Epithelial cell of esophagus (primary cell): ENCODE data around the gene SFTPB.
A peak's percentile ranks its signal among the peaks of the same experiment; 100 is the strongest.

Experiments used
- DNase-seq: peaks from one replicate; pipeline ENCODE4 v3.0.0; 2010; ENCODE audit warnings: low read depth
- H3K4me3 ChIP-seq: 2 replicates; pipeline ENCODE4 v1.5.1; 2011; ENCODE audit warnings: mild to moderate bottlenecking, low read length, control low read depth
- CTCF ChIP-seq: IDR thresholded peaks from 2 replicates; pipeline ENCODE4 v1.5.1; 2011; ENCODE audit warnings: low read depth, mild to moderate bottlenecking, low read length, control low read depth, inconsistent platforms; ENCODE audit not compliant: insufficient read depth; ENCODE audit errors: missing control alignments

SFTPB gene

GRCh38 chr2:85684380-85684779, 16.4 kb upstream of the SFTPB start:
- no peak for TF ChIP-seq CTCF
- no peak for DNase-seq
- H3K4me3 ChIP-seq: no peak overlapping the region

- DNase-seq: no peak
- H3K4me3 ChIP-seq: no peak overlapping the region
- TF ChIP-seq CTCF: no peak
These were observed 14.4 kb upstream of the SFTPB start for GRCh38 chr2:85682378-85682777.

GRCh38 chr2:85681776-85682175, 13.8 kb upstream of the SFTPB start:
- DNase-seq: no peak
- no peak overlapping the region for H3K4me3 ChIP-seq
- TF ChIP-seq CTCF: no peak

- DNase-seq: no peak
- no peak for TF ChIP-seq CTCF
- no peak overlapping the region for H3K4me3 ChIP-seq
These were observed 13.4 kb upstream of the SFTPB start for GRCh38 chr2:85681372-85681763.

GRCh38 chr2:85680707-85681371, 12.8 kb upstream of the SFTPB start:
- no peak for DNase-seq
- TF ChIP-seq CTCF: no peak
- H3K4me3 ChIP-seq: no peak overlapping the region

GRCh38 chr2:85678794-85679672, 11.0 kb upstream of the SFTPB start:
- TF ChIP-seq CTCF: peak; percentile 96
- H3K4me3 ChIP-seq: no peak overlapping the region
- peak; percentile 72 for DNase-seq
